Measurements from ENCODE around the gene SYPL2.
A peak's percentile ranks its signal among the peaks of the same experiment; 100 is the strongest.
"Not testable (repeated sequence)": the region's sequence is repeated elsewhere in the genome, so short reads cannot be mapped to it uniquely, and the experiment has no call there.

SYPL2 gene

GRCh38 chr1:109466452-109467300 is at the start of gene SYPL2:
Gene SYPL2 (plus strand): TSS chr1:109466546. CDS start chr1:109466844, 298 bp downstream.
- DNase-seq = no peak

DNA sequence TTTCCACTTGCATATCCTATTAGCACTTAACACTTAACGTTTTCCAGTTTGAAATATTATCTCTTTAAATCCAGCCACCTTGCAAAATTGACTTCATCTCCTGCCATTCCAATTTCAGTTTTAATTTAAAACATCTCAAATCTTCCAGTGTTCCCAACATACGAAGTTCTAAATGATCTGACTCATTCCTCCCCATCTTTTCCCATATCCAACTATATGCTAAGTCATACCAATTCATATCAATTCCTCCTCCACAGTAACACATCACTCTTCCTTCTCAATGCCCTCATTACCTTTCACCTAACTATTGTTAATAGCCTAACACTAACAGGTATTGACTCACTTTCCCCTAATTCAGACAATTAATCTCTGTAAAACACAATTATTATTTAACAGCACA is 42.8 kb upstream of the SYPL2 start:
- no peak for DNase-seq

- peak; percentile 74 for DNase-seq
Observed at GRCh38 chr1:109425391-109426280, 40.7 kb upstream of the SYPL2 start.

DNA sequence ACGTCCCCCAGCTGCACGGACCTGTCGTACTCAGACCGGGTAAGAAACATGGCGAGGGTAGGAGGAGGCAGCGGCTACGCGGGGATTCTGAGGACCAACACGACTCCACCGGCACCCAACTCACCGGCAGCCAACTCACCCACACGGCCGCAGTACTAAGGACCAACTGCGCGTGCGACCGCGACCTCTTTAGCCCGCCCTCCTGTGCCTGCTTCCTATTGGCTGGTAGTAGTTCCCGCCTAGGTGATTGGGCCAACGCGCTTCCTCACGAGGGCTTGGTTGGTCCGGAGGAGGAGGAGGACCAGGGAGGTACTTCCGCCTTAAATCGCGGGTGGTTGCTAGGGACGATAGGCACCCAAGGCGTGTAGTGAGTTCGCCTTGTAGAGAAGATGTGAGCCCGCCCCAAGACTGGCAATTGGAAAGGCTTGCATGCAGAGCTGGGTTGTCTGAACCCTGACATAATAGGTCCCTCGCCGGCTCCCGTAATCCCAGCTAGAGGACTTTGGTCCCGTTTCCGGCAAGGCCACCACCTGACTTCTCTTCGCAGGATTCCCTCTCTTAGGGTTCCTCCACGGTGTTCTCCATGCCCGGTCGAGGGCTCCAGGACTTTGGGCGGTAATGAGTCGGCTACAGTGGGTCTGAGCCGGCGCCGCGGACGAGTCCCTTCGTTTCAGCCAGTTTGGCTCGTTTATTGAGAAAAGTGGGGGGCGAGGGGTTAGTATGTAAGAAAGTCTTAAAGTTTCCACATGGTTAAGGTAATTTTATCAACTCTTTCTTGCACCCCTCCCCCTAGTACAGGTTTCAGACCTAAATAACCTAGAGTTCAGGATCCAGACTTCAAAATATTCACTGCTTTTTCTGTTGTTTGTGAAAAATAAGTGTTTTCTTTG is 39.8 kb upstream of the SYPL2 start, which contains the start of gene PSMA5:
Gene PSMA5, minus strand, starts transcription at position 168 of the 890 bp plus-strand sequence. Its CDS starts 118 bp downstream, at position 50.
- DNase-seq = peak; percentile 99

- DNase-seq = no peak
Observed at GRCh38 chr1:109427171-109427467, 39.2 kb upstream of the SYPL2 start.

DNA sequence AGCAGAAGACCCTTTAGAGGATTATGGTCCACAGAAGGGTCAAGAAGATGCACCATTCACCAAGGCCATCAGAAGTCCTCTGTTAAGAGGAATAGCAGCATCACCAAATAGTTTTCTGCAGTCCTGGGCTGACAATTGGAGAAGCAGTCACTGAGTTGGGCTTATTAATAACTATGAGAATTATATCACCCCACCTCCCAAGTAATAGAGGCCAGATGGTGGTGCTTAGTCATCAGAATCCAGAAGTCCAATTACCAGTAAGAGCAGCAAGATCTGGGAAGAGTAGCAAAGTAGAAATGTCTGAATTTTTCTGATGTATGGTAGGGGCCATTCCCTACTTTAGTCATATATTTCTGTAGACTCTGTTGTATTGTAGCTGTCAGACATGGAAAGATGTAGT is 34.0 kb upstream of the SYPL2 start:
- DNase-seq = no peak

DNA sequence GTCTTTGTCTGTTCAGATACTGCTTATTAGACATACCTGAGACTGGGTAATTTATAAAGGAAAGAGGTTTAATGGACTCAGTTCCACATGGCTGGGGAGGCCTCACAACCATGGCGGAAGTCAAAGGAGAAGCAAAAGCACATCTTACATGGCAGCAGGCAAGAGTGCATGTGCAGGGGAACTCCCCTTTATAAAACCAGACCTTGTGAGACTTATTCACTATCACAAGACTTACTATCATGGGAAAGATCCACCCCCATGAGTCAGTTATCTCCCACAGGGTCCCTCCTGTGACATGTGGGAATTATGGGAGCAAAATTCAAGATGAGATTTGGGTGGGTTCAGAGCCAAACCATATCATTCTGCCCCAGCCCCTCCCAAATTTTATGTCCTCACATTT is 33.0 kb upstream of the SYPL2 start:
- no peak for DNase-seq

DNA sequence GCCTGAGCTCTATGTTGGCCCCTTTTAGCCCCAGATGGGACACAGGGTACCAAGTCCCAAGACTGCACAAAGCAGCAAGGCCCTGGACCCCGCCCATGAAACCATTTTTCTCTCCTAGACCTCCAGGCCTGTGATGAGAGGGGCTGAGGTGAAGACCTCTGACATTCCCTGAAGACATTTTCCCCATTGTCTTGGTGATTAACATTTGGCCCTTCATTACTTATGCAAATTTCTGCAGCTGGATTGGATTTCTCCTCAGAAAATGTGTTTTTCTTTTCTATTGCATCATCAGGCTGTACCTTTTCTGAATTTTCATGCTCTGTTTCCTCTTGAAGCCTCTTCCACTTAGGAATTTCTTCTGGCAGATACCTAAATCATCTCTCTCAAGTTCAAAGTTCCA is 31.9 kb upstream of the SYPL2 start:
- DNase-seq = no peak

DNA sequence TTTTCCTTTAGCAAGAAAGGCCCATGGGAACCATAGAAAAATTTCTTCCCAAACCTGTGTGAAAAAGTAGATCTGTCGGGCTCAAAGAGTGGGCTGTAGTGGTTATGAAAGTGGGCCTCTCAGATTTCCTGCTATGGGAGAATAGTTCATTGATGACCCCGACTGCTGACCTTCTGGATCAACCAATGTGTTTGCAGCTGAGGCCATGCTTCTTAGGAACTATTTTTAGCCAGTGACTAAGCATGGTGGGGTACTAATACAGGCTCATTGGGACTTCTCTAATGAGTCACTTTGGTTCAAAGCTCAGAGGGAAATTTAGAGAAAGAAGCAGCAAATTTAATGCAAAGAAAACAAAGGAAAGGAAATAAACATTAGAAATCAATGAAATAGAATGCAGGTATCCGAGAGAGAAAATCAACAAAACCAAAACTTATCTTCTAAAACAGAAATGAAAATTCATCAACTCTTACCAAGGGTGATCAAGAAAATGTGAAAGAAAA is 27.5 kb upstream of the SYPL2 start:
- DNase-seq = no peak

DNA sequence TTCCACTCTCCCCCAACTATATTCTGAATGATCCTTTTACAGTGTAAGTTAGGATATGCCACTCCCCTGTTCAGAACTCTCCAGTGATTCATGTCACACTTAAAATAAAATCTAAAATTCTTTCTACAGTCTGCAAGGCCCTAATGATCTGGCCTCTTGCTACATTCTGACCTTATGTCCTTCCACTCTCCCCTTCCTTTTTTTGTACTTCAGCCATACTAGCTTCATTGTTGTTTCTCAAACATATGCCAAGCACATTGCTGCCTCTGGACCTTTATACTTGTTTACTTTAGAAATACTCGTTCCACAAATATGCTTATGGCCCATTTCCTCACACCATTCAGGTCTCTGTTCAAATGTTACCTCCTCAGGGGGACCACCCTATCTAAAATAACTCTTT is 25.3 kb upstream of the SYPL2 start:
- no peak for DNase-seq

GRCh38 chr1:109443476-109443875 is 22.9 kb upstream of the SYPL2 start:
- DNase-seq = no peak

DNA sequence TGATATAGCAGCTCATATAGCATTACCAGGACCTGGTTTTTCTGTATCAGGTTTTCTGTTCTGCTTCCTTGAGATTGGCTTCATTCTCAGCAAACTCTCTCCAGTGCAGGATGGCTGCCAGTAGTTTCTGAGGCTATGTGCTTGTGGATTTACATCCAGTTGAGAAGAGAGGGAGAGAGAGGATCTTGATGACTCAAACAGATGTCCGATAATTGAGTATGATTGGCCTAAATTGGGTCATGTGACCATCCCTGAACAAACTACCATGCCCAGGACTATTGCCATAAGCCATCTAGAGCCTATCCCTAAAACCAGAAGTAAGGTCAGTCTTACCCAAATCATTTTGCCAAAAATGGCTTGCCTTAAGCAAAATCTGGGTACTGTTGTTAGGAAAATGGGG is 22.0 kb upstream of the SYPL2 start:
- DNase-seq = no peak

- DNase-seq = not testable (repeated sequence)
Observed at GRCh38 chr1:109445949-109446695, 20.2 kb upstream of the SYPL2 start.

- no peak for DNase-seq
Observed at GRCh38 chr1:109447524-109447923, 18.8 kb upstream of the SYPL2 start.

- no peak for DNase-seq
Observed at GRCh38 chr1:109454497-109455133, 11.7 kb upstream of the SYPL2 start.

DNA sequence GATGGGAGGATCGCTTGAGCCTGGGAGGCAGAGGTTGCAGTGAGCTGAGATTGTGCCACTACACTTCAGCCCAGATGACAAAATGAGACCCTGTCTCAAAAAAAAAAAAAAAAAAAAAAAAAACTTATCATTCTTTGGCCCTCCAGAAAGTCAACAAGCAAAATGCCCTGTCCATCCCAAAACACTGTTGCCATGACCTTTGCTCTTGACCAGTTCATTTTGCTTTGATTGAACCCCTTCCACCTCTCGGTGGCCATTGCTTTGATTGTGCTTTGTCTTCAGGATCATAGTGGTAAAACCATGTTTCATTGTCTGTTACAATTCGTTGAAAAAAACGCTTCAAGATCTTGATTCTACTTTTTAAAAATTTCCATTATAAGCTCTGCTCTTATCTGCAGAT is 8.5 kb upstream of the SYPL2 start:
- no peak for DNase-seq

DNA sequence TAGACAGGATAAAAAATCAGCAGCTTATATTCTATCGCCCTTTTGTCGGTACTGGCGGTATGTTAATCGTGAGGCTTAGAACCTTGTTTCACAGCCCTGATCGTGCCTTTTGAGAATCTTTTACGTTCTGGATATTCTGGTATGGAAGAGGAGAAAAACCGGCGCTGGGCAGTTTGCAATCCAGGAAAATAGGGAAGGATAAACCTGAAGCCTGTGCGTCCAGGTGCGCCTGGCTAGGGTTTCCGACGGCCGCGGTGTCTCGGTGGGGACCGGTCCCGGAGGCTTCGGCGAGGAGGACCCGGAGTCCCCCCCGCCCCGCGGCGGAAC is 258 bp upstream of the SYPL2 start:
- DNase-seq = no peak

DNA sequence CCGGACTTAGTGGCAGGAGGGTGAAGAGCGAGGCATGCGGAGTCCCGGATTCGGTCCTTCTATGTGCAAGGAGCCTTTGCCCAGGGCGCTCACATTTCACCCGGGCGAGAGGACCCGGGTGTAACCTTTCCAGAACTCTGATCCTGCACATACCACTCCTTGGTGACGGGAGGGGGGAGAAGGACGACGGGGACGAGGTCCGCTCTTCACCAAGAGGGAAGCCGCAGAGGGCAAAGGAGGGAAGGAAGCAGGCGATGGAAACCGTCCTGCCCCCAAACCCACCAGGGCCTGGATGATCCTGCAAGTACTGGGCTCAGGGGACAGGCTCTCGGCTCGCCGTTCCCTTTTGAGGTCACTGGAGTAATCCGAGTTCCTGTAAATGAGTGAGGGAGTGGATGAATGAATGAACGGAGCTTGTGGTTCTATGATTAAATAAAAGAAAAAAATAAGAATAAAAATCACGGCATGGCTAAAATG is 993 bp downstream of the SYPL2 start:
- DNase-seq = no peak

DNA sequence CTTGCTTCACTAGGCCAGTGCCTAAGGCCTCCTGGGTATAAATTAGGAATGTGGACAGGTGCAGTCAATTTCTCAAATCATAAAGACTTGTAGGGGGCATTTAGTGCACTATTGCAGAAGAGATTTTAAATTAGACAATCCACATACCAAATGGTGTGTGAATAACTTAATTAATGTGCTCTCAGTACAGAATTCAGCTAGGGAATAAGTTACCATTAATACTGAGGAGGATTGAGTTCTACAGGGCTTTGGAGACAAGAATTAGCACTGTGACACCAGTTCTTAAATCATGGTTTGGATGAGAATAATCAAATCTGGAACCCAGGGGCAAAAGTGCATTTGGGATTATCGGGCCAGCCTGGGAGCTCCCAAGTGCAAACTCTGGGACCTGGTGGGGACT is 1.7 kb downstream of the SYPL2 start:
- DNase-seq = no peak

DNA sequence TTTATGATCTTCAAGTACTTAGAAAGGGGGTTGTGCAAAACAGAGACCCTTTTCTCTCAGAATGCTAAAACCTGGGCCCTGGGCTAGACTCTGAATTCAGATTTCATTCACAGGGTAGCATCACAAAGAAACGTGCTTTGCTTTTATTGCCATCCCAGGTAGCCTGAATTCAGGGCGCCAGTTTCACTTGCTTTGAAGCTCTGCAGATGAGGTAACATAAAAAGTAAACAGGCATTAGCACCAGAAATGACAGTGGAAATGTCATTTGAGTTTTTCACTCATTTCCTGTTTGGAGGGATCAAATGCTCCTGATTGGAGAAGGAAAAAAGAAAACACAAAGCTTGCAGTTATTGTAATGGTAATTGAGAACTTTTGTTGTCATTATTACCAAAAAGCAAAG is 2.6 kb downstream of the SYPL2 start:
- no peak for DNase-seq

DNA sequence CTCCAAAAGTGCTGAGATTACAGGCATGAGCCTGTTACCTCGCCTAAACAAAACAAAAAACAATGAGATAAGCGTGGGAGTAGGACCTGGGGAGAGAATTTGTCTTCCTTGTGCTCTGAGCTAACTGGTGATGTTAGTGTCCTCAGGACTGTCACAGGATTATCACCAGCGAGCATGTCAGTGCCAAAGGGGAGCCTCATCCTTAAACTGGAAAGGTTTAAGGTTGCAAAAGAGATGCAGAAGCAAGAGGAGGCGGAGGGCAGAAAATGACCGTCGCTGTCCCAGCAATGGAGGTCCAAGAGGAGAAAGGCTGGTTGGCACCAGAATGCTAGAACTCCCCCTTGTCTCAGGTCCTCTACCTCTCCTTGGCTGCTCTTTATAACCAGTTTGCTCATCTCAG is 3.9 kb downstream of the SYPL2 start:
- DNase-seq = no peak

GRCh38 chr1:109472779-109473178 is 6.4 kb downstream of the SYPL2 start:
- no peak for DNase-seq
